ENCODE data around the gene FASN. TPM values are rescaled to one million over a fixed set of nuclear protein-coding genes. Genes with fewer than 3 reads are reported as not detected.

The FASN gene
- total RNA-seq, 4 donors from 2014 or later = 72.8 to 302 (median 143) TPM

GRCh38 chr17:82121246-82121645 lies 23.2 kb upstream of the FASN start:
- intact Hi-C loops (cut with DNase I) = no loop called here
- no peaks in the 10 kb centered on the region for H3K9me3 ChIP-seq
- H3K36me3 ChIP-seq = peaks cover 0 to 30% (median 0%) of the 10 kb centered on the region in 3 donors
- no peak overlapping the region for H3K27ac ChIP-seq
- H3K4me3 ChIP-seq = no peak overlapping the region
- DNase-seq = no peak
- H3K4me1 ChIP-seq = no peaks in the 10 kb centered on the region
- no peaks in the 10 kb centered on the region for H3K27me3 ChIP-seq
- 91 to 95% methylated on average over 1 to 4 of the region's 4 CpGs for WGBS, 2 donors
- TF ChIP-seq CTCF (IDR thresholded peaks at IDR 0.05) (no peak), POLR2A (IDR thresholded peaks at IDR 0.05) (no peak)

GRCh38 chr17:82120148-82120547 lies 22.1 kb upstream of the FASN start:
- Histone ChIP-seq H3K4me3 (no peak overlapping the region), H3K4me1 (no peaks in the 10 kb centered on the region), H3K27ac (no peak overlapping the region), H3K9me3 (no peaks in the 10 kb centered on the region), H3K27me3 (no peaks in the 10 kb centered on the region), H3K36me3 (peaks cover 0 to 30% (median 0%) of the 10 kb centered on the region in 3 donors)
- WGBS, 2 donors = 65 to 72% methylated on average over 12 of the region's 12 CpGs
- TF ChIP-seq POLR2A (IDR thresholded peaks at IDR 0.05) (no peak), CTCF (IDR thresholded peaks at IDR 0.05) (no peak)
- no peak for DNase-seq
- intact Hi-C loops (cut with DNase I) = no loop called here

GRCh38 chr17:82118815-82119380 lies 20.9 kb upstream of the FASN start:
- Histone ChIP-seq H3K4me3 (no peak overlapping the region), H3K4me1 (no peaks in the 10 kb centered on the region), H3K9me3 (no peaks in the 10 kb centered on the region), H3K36me3 (peaks cover 0 to 19% (median 0%) of the 10 kb centered on the region in 3 donors), H3K27ac (no peak overlapping the region), H3K27me3 (no peaks in the 10 kb centered on the region)
- DNase-seq = no peak
- 77 to 88% methylated on average over 10 to 12 of the region's 12 CpGs for WGBS, 2 donors
- intact Hi-C loops (cut with DNase I) = no loop called here
- no peak for TF ChIP-seq POLR2A (IDR thresholded peaks at IDR 0.05)
- no peak for TF ChIP-seq CTCF (IDR thresholded peaks at IDR 0.05)

DNA sequence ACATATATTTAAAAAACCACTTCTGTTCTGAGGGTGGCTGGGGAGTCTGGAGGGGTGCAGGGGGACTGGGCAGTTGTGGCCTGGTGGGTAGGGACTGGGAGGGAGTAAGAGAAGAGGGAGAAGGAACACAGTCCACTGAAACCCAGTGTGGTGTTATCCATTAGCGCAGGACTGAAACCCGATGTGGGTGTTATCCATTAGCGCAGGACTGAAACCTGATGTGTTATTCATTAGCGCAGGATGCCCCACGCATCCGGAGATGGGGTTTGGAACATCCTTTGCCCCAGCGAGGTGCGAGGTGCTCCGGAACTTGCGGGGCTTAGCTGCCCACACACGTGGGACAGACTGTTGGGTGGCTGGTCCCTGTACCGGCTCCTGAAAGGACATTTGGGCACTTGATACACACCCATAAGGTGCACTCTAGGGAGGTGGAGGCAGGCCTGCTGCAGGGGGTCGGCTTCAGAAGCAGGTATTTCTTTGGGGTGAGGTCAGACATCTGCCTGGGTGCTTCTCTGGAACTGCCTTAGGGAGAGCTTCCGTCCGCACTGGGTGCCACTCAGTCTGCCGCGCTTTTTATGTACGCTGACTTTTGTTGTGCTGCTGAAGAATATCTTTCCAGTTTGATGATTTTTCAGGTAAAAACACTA lies 20.3 kb upstream of the FASN start:
- WGBS, 2 donors = 82 to 92% methylated on average over 9 to 18 of the region's 18 CpGs
- no peak overlapping the region for H3K4me3 ChIP-seq
- no peaks in the 10 kb centered on the region for H3K4me1 ChIP-seq
- no peak for TF ChIP-seq CTCF (IDR thresholded peaks at IDR 0.05)
- TF ChIP-seq POLR2A (IDR thresholded peaks at IDR 0.05) = no peak
- H3K27ac ChIP-seq = no peak overlapping the region
- no peaks in the 10 kb centered on the region for H3K9me3 ChIP-seq
- no peak for DNase-seq
- H3K27me3 ChIP-seq = no peaks in the 10 kb centered on the region
- intact Hi-C loops (cut with DNase I) = no loop called here
- H3K36me3 ChIP-seq = peaks cover 0 to 25% (median 0%) of the 10 kb centered on the region in 3 donors

GRCh38 chr17:82117139-82118090 lies 19.4 kb upstream of the FASN start:
- no peaks in the 10 kb centered on the region for H3K27me3 ChIP-seq
- no peaks in the 10 kb centered on the region for H3K9me3 ChIP-seq
- H3K4me3 ChIP-seq = no peak overlapping the region
- H3K27ac ChIP-seq = no peak overlapping the region
- WGBS, 2 donors = 84 to 86% methylated on average over 17 to 20 of the region's 22 CpGs
- H3K36me3 ChIP-seq = peaks cover 0 to 30% (median 0%) of the 10 kb centered on the region in 3 donors
- no peak for DNase-seq
- no peaks in the 10 kb centered on the region for H3K4me1 ChIP-seq
- no peak for TF ChIP-seq CTCF (IDR thresholded peaks at IDR 0.05)
- TF ChIP-seq POLR2A (IDR thresholded peaks at IDR 0.05) = no peak
- intact Hi-C loops (cut with DNase I) = no loop called here
